ENCODE data around the gene ADAMTSL5.
"Not testable (repeated sequence)": the region's sequence is repeated elsewhere in the genome, so short reads cannot be mapped to it uniquely, and the experiment has no call there.

The ADAMTSL5 gene

DNA sequence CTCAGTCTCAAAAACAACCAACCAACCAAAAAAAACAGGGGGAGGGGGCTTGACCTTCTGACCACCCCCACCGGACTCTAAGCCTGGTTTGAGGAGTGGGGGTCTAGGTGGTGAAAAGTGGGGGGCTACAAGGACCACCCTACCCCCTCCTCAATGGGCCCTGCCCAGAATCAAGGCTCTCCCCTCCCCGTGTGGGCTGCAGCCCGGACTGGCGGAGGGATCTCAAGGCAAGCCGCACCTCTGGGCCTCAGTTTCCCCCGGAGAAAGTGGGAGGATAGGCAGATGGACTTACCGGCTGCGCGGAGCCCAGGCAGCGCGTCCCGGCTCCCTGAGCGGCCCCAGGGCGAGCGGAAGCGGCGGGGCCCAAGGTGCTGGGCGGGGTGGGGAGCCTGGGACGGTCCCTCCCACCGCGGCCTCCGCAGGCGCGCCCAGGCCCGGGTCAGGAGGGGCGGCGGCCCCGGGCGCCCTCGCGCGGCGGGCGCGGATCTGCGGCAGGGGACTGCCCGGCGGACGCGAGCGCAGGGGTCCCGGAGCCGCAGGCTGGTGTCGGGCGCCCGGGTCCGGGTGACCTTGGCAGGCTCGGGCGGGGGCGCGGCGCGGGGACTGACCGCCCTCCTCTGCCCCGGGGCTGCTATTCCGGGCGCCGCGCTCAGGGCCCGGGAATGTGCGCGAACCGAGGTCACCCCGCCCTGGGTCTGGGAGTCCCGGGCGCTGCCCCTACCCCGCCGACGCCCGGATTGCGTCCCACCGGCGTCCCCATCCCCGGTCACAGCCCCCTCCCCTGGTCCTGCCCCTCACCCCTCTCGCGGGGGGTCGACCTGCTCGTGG, at the start of gene ADAMTSL5:
TSS of gene ADAMTSL5 (minus strand) at position 349 of the 828 bp plus-strand sequence. CDS start 2,076 bp downstream, outside the sequence.
- no peak for DNase-seq

GRCh38 chr19:1561236-1561842, 48.5 kb upstream of the ADAMTSL5 start:
- DNase-seq, result no peak

- DNase-seq, result no peak
Observed at GRCh38 chr19:1560286-1560882, 47.6 kb upstream of the ADAMTSL5 start.

DNA sequence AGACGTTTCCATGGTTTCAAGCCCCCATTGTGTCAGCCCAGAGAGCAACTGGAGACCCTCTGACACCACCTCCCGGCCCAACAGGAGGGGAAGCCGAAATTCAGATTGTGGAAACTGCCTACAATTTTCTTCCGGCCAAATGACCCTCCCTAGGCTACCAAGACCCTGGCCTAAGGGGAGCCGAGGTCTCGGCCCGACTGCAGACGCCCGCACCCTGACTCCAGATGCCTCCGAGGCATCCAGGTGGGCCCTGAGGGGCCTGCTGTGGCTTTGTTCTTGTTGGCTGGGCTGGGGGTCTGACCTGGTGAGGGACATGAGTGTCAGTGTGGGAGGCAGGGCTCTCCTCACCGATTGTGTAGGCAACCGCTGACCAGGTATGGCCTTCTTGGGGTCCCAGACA, 45.7 kb upstream of the ADAMTSL5 start:
- no peak for DNase-seq

DNA sequence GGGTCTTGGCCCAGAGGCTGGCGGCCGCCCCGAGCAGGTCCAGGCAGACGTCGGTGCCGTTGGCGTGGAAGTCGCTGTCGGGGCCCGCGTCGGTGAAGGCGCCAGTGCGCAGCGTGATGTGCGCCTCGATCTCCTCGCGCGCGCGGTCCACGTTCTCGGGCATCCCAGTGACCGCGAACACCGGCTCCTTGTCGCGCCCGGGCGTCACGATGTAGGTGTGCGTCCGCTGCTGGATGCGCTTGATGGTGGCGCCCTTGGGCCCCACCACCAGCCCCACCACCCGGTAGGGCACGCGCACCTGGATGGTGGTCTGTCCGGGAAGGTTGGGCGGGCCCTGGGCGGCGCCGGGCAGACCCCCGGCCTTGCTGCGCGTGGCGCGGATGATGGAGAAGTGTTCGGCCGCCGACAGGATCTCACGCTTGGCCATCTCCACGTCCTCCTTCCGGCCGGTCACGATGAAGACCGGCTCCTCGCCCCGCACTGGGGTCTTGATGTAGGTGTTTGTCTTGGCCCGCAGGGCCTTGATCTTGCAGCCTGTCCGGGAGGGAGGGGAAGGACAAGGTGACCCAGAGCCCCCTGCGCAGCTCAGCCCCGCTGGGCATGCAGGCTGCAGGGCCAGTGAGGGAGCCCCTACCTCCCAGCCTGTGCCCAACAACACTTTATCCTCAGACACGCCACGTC, 43.7 kb upstream of the ADAMTSL5 start:
- no peak for DNase-seq

DNA sequence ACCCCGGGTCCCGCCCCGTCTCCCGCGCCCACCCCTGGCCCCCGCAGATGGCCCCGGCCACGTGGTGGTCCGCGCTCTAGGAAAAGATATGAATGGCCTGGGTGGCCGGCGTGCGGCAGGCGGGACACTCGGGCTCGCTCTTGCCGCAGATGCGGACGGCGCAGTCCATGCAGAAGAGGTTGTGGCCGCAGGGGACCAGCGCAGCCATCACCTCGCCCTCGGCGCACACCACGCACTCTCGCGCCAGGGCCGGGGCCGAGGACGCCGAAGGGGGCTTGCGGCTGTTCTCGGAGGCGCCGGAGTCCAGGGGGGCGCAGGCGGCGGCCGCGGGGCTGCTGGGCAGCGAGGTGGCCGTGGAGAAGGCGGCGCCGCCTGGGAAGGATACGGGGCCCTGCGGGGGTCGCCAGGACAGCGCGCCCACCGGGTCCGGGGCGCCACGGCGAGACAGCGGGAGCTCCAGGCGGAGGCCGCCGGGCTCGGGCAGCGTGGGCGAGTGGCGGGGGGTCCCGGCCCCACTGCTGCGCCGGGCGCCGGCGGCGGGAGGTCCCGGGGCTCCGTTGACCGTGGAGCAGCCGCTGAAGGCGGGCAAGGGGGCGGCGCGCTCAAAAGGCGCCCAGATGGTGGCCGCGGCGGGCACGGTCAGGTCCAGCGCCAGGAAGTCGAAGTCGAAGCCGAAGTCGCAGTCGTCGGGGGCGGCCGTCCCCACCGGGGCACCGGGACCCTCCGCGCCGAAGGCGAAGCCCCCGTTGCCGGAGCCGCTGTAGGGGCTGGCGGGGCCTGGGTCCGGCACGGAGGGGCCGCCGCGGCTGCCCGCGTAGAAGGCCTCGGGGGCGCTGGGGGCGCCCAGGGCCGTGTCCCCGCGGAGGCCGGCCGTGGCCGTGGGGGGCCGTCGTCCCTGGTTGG, 42.9 kb upstream of the ADAMTSL5 start:
- DNase-seq, result no peak

GRCh38 chr19:1554968-1555367, 42.1 kb upstream of the ADAMTSL5 start:
- DNase-seq, result no peak

DNA sequence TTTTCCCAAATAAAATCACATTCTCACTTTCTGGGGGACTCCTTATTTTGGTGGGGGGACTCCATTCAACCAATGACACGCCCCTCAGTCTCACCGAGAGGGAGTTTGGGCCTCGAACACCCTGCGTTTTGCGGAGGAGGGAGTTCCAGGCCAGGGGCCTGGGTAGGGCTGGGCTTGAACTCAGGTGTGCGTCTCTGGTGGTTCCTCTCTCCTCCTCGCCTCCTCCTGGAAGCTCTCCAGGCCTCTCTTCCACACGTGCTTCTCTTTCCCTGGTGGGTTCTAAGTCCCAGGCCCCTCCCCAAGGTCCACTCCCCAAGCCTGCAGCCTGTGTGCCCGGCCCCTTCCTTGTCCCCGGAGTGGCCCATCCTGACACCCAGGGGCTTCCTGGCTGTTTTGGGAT, 40.6 kb upstream of the ADAMTSL5 start:
- no peak for DNase-seq

GRCh38 chr19:1551068-1552040, 38.5 kb upstream of the ADAMTSL5 start:
- no peak for DNase-seq

GRCh38 chr19:1549332-1549945, 36.6 kb upstream of the ADAMTSL5 start:
- DNase-seq, result no peak

- no peak for DNase-seq
Observed at GRCh38 chr19:1540365-1540925, 27.6 kb upstream of the ADAMTSL5 start.

- DNase-seq, result not testable (repeated sequence)
Observed at GRCh38 chr19:1539749-1540148, 26.9 kb upstream of the ADAMTSL5 start.

DNA sequence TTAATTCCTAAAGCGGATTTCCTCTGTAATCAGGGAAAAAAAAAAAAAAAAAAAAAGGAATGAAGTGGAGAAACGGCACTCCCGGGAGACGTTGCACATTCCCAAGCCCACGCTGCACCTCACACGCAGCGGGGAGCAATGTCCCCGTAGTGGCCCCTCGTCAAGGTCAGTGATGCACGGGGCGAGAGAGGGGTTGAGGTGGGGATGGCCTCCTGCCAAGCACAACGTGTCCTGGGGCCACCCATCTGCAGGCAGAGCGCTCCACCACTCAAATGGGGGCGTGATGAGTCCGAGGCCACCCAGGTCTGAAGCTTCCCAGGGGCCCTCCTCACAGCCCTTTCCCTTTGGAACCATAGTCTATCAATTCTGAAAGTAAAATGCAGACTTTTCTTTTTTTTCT, 26.2 kb upstream of the ADAMTSL5 start:
- DNase-seq, result no peak

DNA sequence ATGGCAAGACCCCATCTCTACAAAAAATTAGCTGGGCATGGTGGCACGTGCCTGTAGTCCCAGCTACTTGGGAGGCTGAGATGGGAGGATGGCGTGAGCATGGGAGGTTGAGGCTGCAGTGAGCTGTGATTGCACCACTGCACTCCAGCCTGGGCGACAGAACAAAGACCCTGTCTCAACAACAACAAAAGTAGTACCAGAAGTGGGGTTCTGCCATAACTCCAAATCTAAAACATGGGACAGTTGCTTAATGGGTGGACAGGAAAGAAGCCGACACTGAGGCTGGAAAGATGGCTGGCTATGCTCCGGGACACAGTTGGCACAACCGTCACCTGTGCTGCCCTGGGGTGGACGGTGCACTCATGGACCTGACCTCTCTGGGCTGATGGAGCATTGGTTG, 22.9 kb upstream of the ADAMTSL5 start:
- DNase-seq, result not testable (repeated sequence)

- no peak for DNase-seq
Observed at GRCh38 chr19:1534972-1535371, 22.2 kb upstream of the ADAMTSL5 start.

GRCh38 chr19:1533510-1534150, 20.8 kb upstream of the ADAMTSL5 start:
- no peak for DNase-seq

GRCh38 chr19:1532003-1532402, 19.2 kb upstream of the ADAMTSL5 start:
- no peak for DNase-seq

- DNase-seq, result no peak
Observed at GRCh38 chr19:1531587-1531986, 18.8 kb upstream of the ADAMTSL5 start.

DNA sequence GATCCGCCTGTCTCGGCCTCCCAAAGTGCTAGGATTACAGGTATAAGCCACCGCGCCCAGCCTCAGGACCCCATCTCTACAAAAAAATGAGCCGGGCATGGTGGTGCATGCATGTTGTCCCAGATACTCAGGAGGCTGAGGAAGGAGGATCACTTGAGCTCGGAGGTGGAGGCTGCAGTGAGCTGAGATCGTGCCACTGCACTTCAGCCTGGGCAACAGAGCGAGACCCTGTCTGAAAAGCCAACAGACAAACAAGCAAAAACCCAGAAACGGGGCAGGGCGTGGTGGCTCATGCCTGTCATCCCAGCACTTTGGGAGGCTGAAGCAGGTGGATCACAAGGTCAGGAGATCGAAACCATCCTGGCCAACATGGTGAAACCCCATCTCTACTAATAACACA, 18.0 kb upstream of the ADAMTSL5 start:
- DNase-seq, result not testable (repeated sequence)

GRCh38 chr19:1529430-1529816, 16.6 kb upstream of the ADAMTSL5 start:
- no peak for DNase-seq

Measured in NCI-H1048 (cell line).